Measurements from ENCODE around the gene UBE2J2. TPM values are rescaled to one million over a fixed set of nuclear protein-coding genes. Genes with fewer than 3 reads are reported as not detected.
A peak's percentile ranks its signal among the peaks of the same experiment; 100 is the strongest.

Gene UBE2J2
- 10 to 100 TPM; 62.3 to 89.3 (median 75.1) TPM for total RNA-seq
- 10 to 100 TPM; 86.1 to 92.2 TPM for polyA plus RNA-seq
- 32.6 reads per million, percentile 62 among the genes with 10 or more reads in this experiment for total RNA-seq

DNA sequence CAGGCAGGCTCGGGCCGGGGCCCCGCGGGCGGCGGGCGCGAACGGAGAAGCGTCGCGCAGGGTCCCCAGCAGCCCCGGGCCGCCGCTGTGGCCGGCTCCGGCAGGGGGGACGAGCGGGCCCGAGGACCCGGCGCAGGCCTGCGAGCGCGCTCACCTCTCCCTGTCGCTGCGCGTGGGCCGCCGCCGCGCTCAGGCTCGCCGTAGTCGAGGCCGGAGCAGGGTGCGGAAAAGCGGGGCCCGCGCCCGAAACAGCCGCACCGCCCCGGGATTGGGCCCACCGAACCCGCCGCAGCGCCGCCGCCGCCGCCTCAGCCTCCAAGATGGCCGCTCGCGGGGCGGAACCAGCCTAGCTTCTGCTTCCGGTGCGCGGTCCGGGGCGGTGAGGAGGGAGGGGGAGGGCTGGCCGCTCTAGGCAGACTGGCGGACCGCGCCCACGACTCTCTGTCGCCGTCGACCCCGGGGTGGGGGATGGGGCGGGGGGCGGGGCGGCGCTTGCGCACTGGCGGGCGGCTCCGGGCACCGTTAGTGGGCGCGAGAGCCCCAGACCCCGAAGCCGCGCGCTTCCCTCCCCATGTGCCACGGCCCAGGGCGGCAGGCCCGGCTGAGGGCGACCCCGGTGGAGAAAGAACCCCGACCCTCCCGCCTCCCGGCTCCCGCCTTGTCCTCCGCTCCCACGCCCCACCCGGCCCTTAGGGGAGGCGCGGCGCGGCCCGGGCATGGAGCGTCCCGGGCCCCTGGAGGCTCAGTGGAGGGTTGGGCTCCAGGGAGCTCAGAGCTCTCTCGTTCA is at the start of gene UBE2J2:
UBE2J2 (minus strand) TSS at position 343 of the 787 bp plus-strand sequence. CDS start 5,862 bp downstream, outside the sequence.
- peaks cover 28 to 39% of the 10 kb centered on the region in 2 donors for H3K4me1 ChIP-seq (ENCODE audit: control insufficient read depth in 2 of 2, insufficient read depth in 2 of 2, low read length in 2 of 2)
- Mint-ChIP-seq H3K27ac (peak within 1 kb of the TSS; percentile 36 to 94 (median 83)), H3K27me3 (no peaks in the 10 kb centered on the region), H3K9me3 (no peaks in the 10 kb centered on the region), H3K4me1 (peaks cover 21 to 45% (median 35%) of the 10 kb centered on the region in 7 donors), H3K4me3 (peak within 1 kb of the TSS; percentile 79 to 92 (median 88)), H3K36me3 (peaks cover 0 to 11% (median 0%) of the 10 kb centered on the region in 5 donors)
- ATAC-seq, result peak; percentile 99
- peak within 1 kb of the TSS; percentile 77 for H3K4me3 ChIP-seq (ENCODE audit: low read length)
- ChIA-PET POLR2A (interaction anchor here (0.6 to 1.8 kb wide), 6 partner anchors 23 to 285 kb away, joined by 4 to 6 read pairs (median 4); partner anchors contain the start of gene CCNL2), CTCF (interaction anchor here (1.0 kb wide), 1 partner anchor 12 kb away, joined by 3 read pairs; no protein-coding TSS in a partner anchor)
- DNase-seq, result peak; percentile 83 to 92 (median 90)
- intact Hi-C loops (cut with micrococcal nuclease), result loop anchor here (1.0 to 5.0 kb wide), 9 partner anchors 23 to 241 kb away; partner anchors contain the start of genes B3GALT6 (in 2 of the 2), C1orf159 (in 2 of the 2), PUSL1 (in 2 of the 2) and SDF4 (in 2 of the 2)
- H3K9me3 ChIP-seq (ENCODE audit: control insufficient read depth in 2 of 3, low read length in 3 of 3), result no peaks in the 10 kb centered on the region
- no peaks in the 10 kb centered on the region for H3K27me3 ChIP-seq (ENCODE audit: control insufficient read depth in 2 of 2, insufficient read depth in 2 of 2, low read length in 2 of 2)
- peaks cover 0 to 9% (median 0%) of the 10 kb centered on the region in 3 experiments for H3K36me3 ChIP-seq (ENCODE audit: control insufficient read depth in 2 of 3, insufficient read depth in 3 of 3, low read length in 3 of 3)
- peak within 1 kb of the TSS; percentile 90 for H3K27ac ChIP-seq (ENCODE audit: low read depth, low read length)

- Mint-ChIP-seq H3K4me3 (peak overlapping the region; percentile 78 to 95 (median 88)), H3K4me1 (peaks cover 12 to 53% (median 32%) of the 10 kb centered on the region in 7 donors), H3K27me3 (no peaks in the 10 kb centered on the region), H3K27ac (peak overlapping the region; percentile 60 to 94 (median 87)), H3K9me3 (peaks cover 0 to 3% (median 0%) of the 10 kb centered on the region in 11 donors), H3K36me3 (peaks cover 0 to 3% (median 0%) of the 10 kb centered on the region in 5 donors)
- ChIA-PET CTCF (interaction anchor here (0.6 kb wide), 1 partner anchor 202 kb away, joined by 3 read pairs; no protein-coding TSS in a partner anchor), POLR2A (no interaction called here)
- Histone ChIP-seq H3K9me3 (ENCODE audit: control insufficient read depth in 2 of 3, low read length in 3 of 3) (no peaks in the 10 kb centered on the region), H3K36me3 (ENCODE audit: control insufficient read depth in 2 of 3, insufficient read depth in 3 of 3, low read length in 3 of 3) (peaks cover 0 to 47% (median 0%) of the 10 kb centered on the region in 3 experiments), H3K4me1 (ENCODE audit: control insufficient read depth in 2 of 2, insufficient read depth in 2 of 2, low read length in 2 of 2) (peaks cover 18 to 34% of the 10 kb centered on the region in 2 donors), H3K27ac (ENCODE audit: low read depth, low read length) (peak overlapping the region; percentile 32), H3K4me3 (ENCODE audit: low read length) (no peak overlapping the region), H3K27me3 (ENCODE audit: control insufficient read depth in 2 of 2, insufficient read depth in 2 of 2, low read length in 2 of 2) (no peaks in the 10 kb centered on the region)
- ATAC-seq (no peak), DNase-seq (no peak)
- intact Hi-C loops (cut with micrococcal nuclease), result no loop called here
Observed at GRCh38 chr1:1322952-1323351, 49.3 kb upstream of the UBE2J2 start.

DNA sequence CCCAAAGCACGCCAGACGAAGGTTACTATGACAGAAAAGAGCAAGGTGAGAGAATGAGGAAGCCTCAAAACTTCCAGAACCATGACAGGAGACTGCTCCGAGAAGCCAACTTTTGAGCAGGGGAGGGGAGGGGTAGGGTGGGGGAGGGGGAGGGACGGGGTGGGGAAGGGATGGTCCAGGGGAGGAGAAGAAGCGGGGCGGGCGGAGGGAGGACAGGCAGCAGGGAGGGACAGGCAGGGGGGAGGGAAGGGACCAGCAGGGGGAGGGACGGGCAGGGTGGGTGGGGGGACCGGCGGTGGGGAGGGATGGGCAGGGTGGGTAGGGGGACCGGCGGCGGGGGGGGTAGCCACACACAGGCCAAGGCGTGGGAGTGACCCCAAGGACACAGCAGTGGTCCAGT is 48.8 kb upstream of the UBE2J2 start:
- Histone ChIP-seq H3K27me3 (ENCODE audit: control insufficient read depth in 2 of 2, insufficient read depth in 2 of 2, low read length in 2 of 2) (no peaks in the 10 kb centered on the region), H3K27ac (ENCODE audit: low read depth, low read length) (no peak overlapping the region), H3K36me3 (ENCODE audit: control insufficient read depth in 2 of 3, insufficient read depth in 3 of 3, low read length in 3 of 3) (peaks cover 0 to 44% (median 0%) of the 10 kb centered on the region in 3 experiments), H3K9me3 (ENCODE audit: control insufficient read depth in 2 of 3, low read length in 3 of 3) (no peaks in the 10 kb centered on the region), H3K4me3 (ENCODE audit: low read length) (no peak overlapping the region), H3K4me1 (ENCODE audit: control insufficient read depth in 2 of 2, insufficient read depth in 2 of 2, low read length in 2 of 2) (peaks cover 18 to 34% of the 10 kb centered on the region in 2 donors)
- no peaks in the 10 kb centered on the region for H3K27me3 Mint-ChIP-seq
- peak overlapping the region in 8 of 9 donors; percentile 12 to 86 (median 72) for H3K27ac Mint-ChIP-seq
- H3K4me1 Mint-ChIP-seq, result peaks cover 12 to 53% (median 32%) of the 10 kb centered on the region in 7 donors
- POLR2A ChIA-PET, result no interaction called here
- DNase-seq (no peak), ATAC-seq (no peak)
- peaks cover 0 to 3% (median 0%) of the 10 kb centered on the region in 11 donors for H3K9me3 Mint-ChIP-seq
- peak overlapping the region; percentile 77 to 95 (median 81) for H3K4me3 Mint-ChIP-seq
- intact Hi-C loops (cut with micrococcal nuclease), result no loop called here
- peaks cover 0 to 3% (median 0%) of the 10 kb centered on the region in 5 donors for H3K36me3 Mint-ChIP-seq
- CTCF ChIA-PET, result no interaction called here

DNA sequence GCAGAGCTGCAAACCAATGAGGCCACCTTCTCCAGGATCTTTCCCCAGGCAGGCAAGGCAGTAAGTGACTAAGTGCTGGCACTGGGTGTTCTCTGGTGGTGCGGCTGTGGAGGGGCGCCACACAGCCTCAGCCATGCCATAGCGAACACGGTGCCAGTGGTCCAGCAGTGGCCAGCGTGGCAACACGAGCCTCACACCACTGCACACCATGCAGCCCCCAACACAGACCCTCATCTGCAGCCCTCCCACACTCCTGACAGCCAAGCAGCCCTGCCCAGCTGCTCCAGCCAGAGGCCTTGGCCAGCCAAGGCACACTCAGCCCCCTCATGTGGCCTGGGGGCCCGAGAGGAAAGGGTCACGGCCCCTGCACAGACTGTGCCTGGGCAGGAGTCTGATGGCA is 47.8 kb upstream of the UBE2J2 start:
- H3K4me1 Mint-ChIP-seq, result peaks cover 12 to 50% (median 31%) of the 10 kb centered on the region in 7 donors
- H3K27me3 ChIP-seq (ENCODE audit: control insufficient read depth in 2 of 2, insufficient read depth in 2 of 2, low read length in 2 of 2), result no peaks in the 10 kb centered on the region
- H3K27ac Mint-ChIP-seq, result peak overlapping the region in 1 of 9 donors; percentile 51
- peaks cover 0 to 40% (median 0%) of the 10 kb centered on the region in 3 experiments for H3K36me3 ChIP-seq (ENCODE audit: control insufficient read depth in 2 of 3, insufficient read depth in 3 of 3, low read length in 3 of 3)
- ChIA-PET CTCF (interaction anchor here (0.7 to 0.9 kb wide), 2 partner anchors 9 to 16 kb away, joined by 3 read pairs; no protein-coding TSS in a partner anchor), POLR2A (no interaction called here)
- peak overlapping the region in 2 of 10 donors; percentile 4 to 92 for H3K4me3 Mint-ChIP-seq
- H3K9me3 ChIP-seq (ENCODE audit: control insufficient read depth in 2 of 3, low read length in 3 of 3), result no peaks in the 10 kb centered on the region
- H3K9me3 Mint-ChIP-seq, result peaks cover 0 to 3% (median 0%) of the 10 kb centered on the region in 11 donors
- H3K36me3 Mint-ChIP-seq, result peaks cover 0 to 5% (median 0%) of the 10 kb centered on the region in 5 donors
- no peak for ATAC-seq
- no peak overlapping the region for H3K4me3 ChIP-seq (ENCODE audit: low read length)
- peak overlapping the region; percentile 26 for H3K27ac ChIP-seq (ENCODE audit: low read depth, low read length)
- H3K27me3 Mint-ChIP-seq, result no peaks in the 10 kb centered on the region
- intact Hi-C loops (cut with micrococcal nuclease), result no loop called here
- no peak for DNase-seq
- peaks cover 18 to 30% of the 10 kb centered on the region in 2 donors for H3K4me1 ChIP-seq (ENCODE audit: control insufficient read depth in 2 of 2, insufficient read depth in 2 of 2, low read length in 2 of 2)

DNA sequence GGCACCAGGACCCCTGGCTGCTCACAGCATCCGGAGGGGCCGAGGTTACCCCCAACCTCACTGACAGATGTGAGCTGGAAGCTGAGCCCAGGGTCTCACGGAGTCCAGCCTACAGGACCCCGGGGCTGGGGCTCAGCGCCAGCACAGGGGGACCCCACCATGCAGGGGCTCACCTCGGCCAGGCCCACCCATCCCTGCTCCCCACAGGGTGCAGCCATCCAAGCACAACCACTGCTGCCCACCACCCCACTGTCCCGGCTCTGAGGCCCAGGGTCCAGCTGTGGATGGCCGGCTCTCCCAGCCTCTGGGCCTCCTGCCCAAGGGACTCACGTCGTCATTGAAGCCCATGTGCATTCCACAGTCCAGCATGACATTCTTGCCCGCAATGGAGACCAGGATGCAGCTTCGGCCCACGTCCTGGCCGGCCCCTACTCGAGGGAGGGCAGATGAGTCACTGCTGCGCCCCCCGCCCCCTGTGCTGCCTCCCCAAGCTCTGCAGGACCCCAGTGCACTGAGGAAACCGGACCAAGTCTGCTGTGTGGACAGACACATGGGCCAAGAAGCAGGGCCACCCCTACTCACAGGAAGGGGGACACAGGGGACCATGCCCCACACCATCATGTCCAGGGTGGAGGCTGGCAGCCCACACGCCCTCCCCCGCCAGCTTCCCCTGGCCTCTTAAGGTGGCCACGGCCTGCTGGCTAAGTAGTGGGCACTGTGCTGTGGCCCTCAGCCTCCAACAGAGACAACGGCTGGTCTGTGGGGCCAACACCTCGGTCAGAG is 47.2 kb upstream of the UBE2J2 start:
- H3K4me3 ChIP-seq (ENCODE audit: low read length), result no peak overlapping the region
- no peak for ATAC-seq
- H3K27ac ChIP-seq (ENCODE audit: low read depth, low read length), result peak overlapping the region; percentile 7

DNA sequence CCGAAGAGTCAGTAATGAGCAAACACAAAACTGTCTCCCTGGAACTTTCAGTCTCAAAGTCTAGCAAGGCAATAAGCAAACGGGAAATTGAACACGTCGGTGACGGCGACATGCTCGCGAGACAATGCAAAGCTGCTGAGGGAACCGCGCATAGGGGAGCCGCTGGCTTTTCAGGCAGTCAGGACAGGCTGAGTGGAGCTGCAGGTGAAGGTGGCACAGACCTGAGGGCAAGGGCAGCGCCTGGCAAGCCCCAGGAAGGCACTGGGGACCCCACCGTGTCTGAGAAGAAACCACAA is 45.9 kb upstream of the UBE2J2 start:
- H3K9me3 ChIP-seq (ENCODE audit: control insufficient read depth in 2 of 3, low read length in 3 of 3), result no peaks in the 10 kb centered on the region
- ATAC-seq (no peak), DNase-seq (no peak)
- Mint-ChIP-seq H3K36me3 (peaks cover 0 to 4% (median 0%) of the 10 kb centered on the region in 5 donors), H3K4me3 (peak overlapping the region in 2 of 10 donors; percentile 42 to 48), H3K27ac (peak overlapping the region in 4 of 9 donors; percentile 36 to 72 (median 54)), H3K27me3 (no peaks in the 10 kb centered on the region), H3K4me1 (peaks cover 12 to 38% (median 26%) of the 10 kb centered on the region in 7 donors), H3K9me3 (peaks cover 0 to 3% (median 0%) of the 10 kb centered on the region in 11 donors)
- ChIA-PET POLR2A (interaction anchor here (1.6 kb wide), 1 partner anchor 10 kb away, joined by 3 read pairs; no protein-coding TSS in a partner anchor), CTCF (no interaction called here)
- no peaks in the 10 kb centered on the region for H3K27me3 ChIP-seq (ENCODE audit: control insufficient read depth in 2 of 2, insufficient read depth in 2 of 2, low read length in 2 of 2)
- H3K27ac ChIP-seq (ENCODE audit: low read depth, low read length), result peak overlapping the region; percentile 14
- intact Hi-C loops (cut with micrococcal nuclease), result no loop called here
- peaks cover 6 to 15% of the 10 kb centered on the region in 2 donors for H3K4me1 ChIP-seq (ENCODE audit: control insufficient read depth in 2 of 2, insufficient read depth in 2 of 2, low read length in 2 of 2)
- peaks cover 0 to 47% (median 0%) of the 10 kb centered on the region in 3 experiments for H3K36me3 ChIP-seq (ENCODE audit: control insufficient read depth in 2 of 3, insufficient read depth in 3 of 3, low read length in 3 of 3)
- no peak overlapping the region for H3K4me3 ChIP-seq (ENCODE audit: low read length)

More for the DNA sequence above, 47.2 kb upstream of the UBE2J2 start:
- POLR2A ChIA-PET, result no interaction called here
- peaks cover 13 to 24% of the 10 kb centered on the region in 2 donors for H3K4me1 ChIP-seq (ENCODE audit: control insufficient read depth in 2 of 2, insufficient read depth in 2 of 2, low read length in 2 of 2)
- intact Hi-C loops (cut with micrococcal nuclease), result no loop called here
- peak overlapping the region in 2 of 9 donors; percentile 51 to 57 for H3K27ac Mint-ChIP-seq
- H3K9me3 Mint-ChIP-seq, result peaks cover 0 to 3% (median 0%) of the 10 kb centered on the region in 11 donors
- CTCF ChIA-PET, result interaction anchor here (0.7 to 0.9 kb wide), 2 partner anchors 10 to 15 kb away, joined by 3 read pairs; no protein-coding TSS in a partner anchor
- no peaks in the 10 kb centered on the region for H3K27me3 ChIP-seq (ENCODE audit: control insufficient read depth in 2 of 2, insufficient read depth in 2 of 2, low read length in 2 of 2)
- H3K27me3 Mint-ChIP-seq, result no peaks in the 10 kb centered on the region
- H3K36me3 ChIP-seq (ENCODE audit: control insufficient read depth in 2 of 3, insufficient read depth in 3 of 3, low read length in 3 of 3), result peaks cover 0 to 40% (median 0%) of the 10 kb centered on the region in 3 experiments
- no peaks in the 10 kb centered on the region for H3K9me3 ChIP-seq (ENCODE audit: control insufficient read depth in 2 of 3, low read length in 3 of 3)
- DNase-seq, result no peak
- peaks cover 12 to 44% (median 26%) of the 10 kb centered on the region in 7 donors for H3K4me1 Mint-ChIP-seq
- peaks cover 0 to 4% (median 0%) of the 10 kb centered on the region in 5 donors for H3K36me3 Mint-ChIP-seq
- peak overlapping the region in 1 of 10 donors; percentile 4 for H3K4me3 Mint-ChIP-seq

Data from naive thymus-derived CD4-positive, alpha-beta T cell (primary cell).